ENCODE results near the gene PI4KA. TPM values are rescaled to one million over a fixed set of nuclear protein-coding genes. Genes with fewer than 3 reads are reported as not detected.
"Not testable (repeated sequence)": the region's sequence is repeated elsewhere in the genome, so short reads cannot be mapped to it uniquely, and the experiment has no call there.

Gene PI4KA
- total and polyA plus RNA-seq, 10 donors = 29.8 to 143 (median 108) TPM

- WGBS, 5 donors = 73 to 96% (median 85%) methylated on average over 5 to 17 of the region's 17 CpGs
- peaks cover 0 to 25% (median 2%) of the 10 kb centered on the region in 6 donors for H3K4me1 ChIP-seq
- H3K9me3 ChIP-seq; H3K4me3 ChIP-seq; H3K27me3 ChIP-seq (replicated peaks in 1 of 7); intact Hi-C loops (cut with DNase I; ENCODE audit: low total_unique reads): not testable (repeated sequence)
- peak in 1 of 3 donors; percentile 15 for TF ChIP-seq POLR2AphosphoS5 (IDR thresholded peaks at IDR 0.05)
- H3K27ac ChIP-seq = peak overlapping the region in 2 of 8 donors; percentile 3 to 45
- peaks cover 0 to 84% (median 27%) of the 10 kb centered on the region in 6 donors for H3K36me3 ChIP-seq
- peak; percentile 70 for DNase-seq
Observed at GRCh38 chr22:20717213-20717866, 141.3 kb downstream of the PI4KA start.

GRCh38 chr22:20713116-20713515 is 145.5 kb downstream of the PI4KA start:
- intact Hi-C loops (cut with DNase I; ENCODE audit: low total_unique reads); H3K27me3 ChIP-seq (replicated peaks in 1 of 7); H3K4me3 ChIP-seq; DNase-seq; H3K4me1 ChIP-seq; H3K27ac ChIP-seq; H3K9me3 ChIP-seq: not testable (repeated sequence)
- 95 to 100% (median 97%) methylated on average over 3 to 13 of the region's 13 CpGs for WGBS, 5 donors
- TF ChIP-seq POLR2AphosphoS5 (IDR thresholded peaks at IDR 0.05) = peak in 1 of 3 donors; percentile 22
- peaks cover 0 to 93% (median 20%) of the 10 kb centered on the region in 6 donors for H3K36me3 ChIP-seq

- H3K9me3 ChIP-seq; H3K4me3 ChIP-seq; DNase-seq; H3K27me3 ChIP-seq (replicated peaks in 1 of 7); intact Hi-C loops (cut with DNase I; ENCODE audit: low total_unique reads); H3K27ac ChIP-seq; H3K4me1 ChIP-seq: not testable (repeated sequence)
- H3K36me3 ChIP-seq = peaks cover 0 to 87% (median 14%) of the 10 kb centered on the region in 6 donors
- 94 to 99% (median 96%) methylated on average over 6 to 11 of the region's 11 CpGs for WGBS, 5 donors
Observed at GRCh38 chr22:20709966-20710365, 148.6 kb downstream of the PI4KA start.

GRCh38 chr22:20707549-20708118 is 151.0 kb downstream of the PI4KA start:
- peak in 1 of 3 donors; percentile 15 for TF ChIP-seq POLR2AphosphoS5 (IDR thresholded peaks at IDR 0.05)
- DNase-seq; H3K4me3 ChIP-seq; H3K27me3 ChIP-seq (replicated peaks in 1 of 7); H3K27ac ChIP-seq; H3K9me3 ChIP-seq; intact Hi-C loops (cut with DNase I; ENCODE audit: low total_unique reads): not testable (repeated sequence)
- WGBS, 5 donors = 95 to 97% (median 96%) methylated on average over 10 to 11 of the region's 11 CpGs
- peaks cover 0 to 11% (median 10%) of the 10 kb centered on the region in 6 donors for H3K4me1 ChIP-seq
- peaks cover 0 to 64% (median 8%) of the 10 kb centered on the region in 6 donors for H3K36me3 ChIP-seq

GRCh38 chr22:20703816-20704609 is 154.6 kb downstream of the PI4KA start:
- H3K9me3 ChIP-seq; H3K27ac ChIP-seq; H3K27me3 ChIP-seq (replicated peaks in 1 of 7); intact Hi-C loops (cut with DNase I; ENCODE audit: low total_unique reads): not testable (repeated sequence)
- peak overlapping the region in 6 of 8 donors; percentile 30 to 81 (median 62) for H3K4me3 ChIP-seq
- WGBS, 5 donors = 3 to 11% (median 4%) methylated on average over 6 to 67 of the region's 79 CpGs
- peaks cover 0 to 28% (median 5%) of the 10 kb centered on the region in 6 donors for H3K36me3 ChIP-seq
- peak; percentile 89 for DNase-seq
- peaks cover 4 to 18% (median 15%) of the 10 kb centered on the region in 6 donors for H3K4me1 ChIP-seq
- TF ChIP-seq POLR2AphosphoS5 (IDR thresholded peaks at IDR 0.05) = peak in 1 of 3 donors; percentile 13

GRCh38 chr22:20703414-20703806 is 155.2 kb downstream of the PI4KA start:
- 0 to 3% (median 0%) methylated on average over 7 to 14 of the region's 25 CpGs; no CpG with 5 or more reads in 2 of the 5 donors for WGBS, 5 donors
- H3K4me1 ChIP-seq = peaks cover 4 to 18% (median 15%) of the 10 kb centered on the region in 6 donors
- H3K9me3 ChIP-seq; H3K27me3 ChIP-seq (replicated peaks in 1 of 7); intact Hi-C loops (cut with DNase I; ENCODE audit: low total_unique reads): not testable (repeated sequence)
- H3K36me3 ChIP-seq = peaks cover 0 to 25% (median 5%) of the 10 kb centered on the region in 6 donors
- peak overlapping the region in 4 of 8 donors; percentile 86 to 93 (median 90) for H3K27ac ChIP-seq
- H3K4me3 ChIP-seq = peak overlapping the region; percentile 18 to 81 (median 58)
- TF ChIP-seq CTCF (IDR thresholded peaks at IDR 0.05 in 8 of 11, conservative IDR thresholded peaks at IDR 0.05 in 3 of 11) = peak in 1 of 11 experiments; percentile 3
- DNase-seq = peak; percentile 94

Data from spleen (tissue), 11 donors.